Ishikawa (cell line): Measurements from ENCODE around the gene COL20A1.

Experiments
- CEBPB ChIP-seq: IDR thresholded peaks from 2 replicates; pipeline ENCODE4 v1.6.1; 2012
- CREB1 ChIP-seq: IDR thresholded peaks from 2 replicates; pipeline ENCODE4 v1.6.1; 2012; ENCODE audit warnings: low read depth
- EGR1 ChIP-seq: IDR thresholded peaks from 2 replicates; pipeline ENCODE4 v1.6.1; 2012
- EP300 ChIP-seq: IDR thresholded peaks from 2 replicates; pipeline ENCODE4 v1.6.1; 2012; ENCODE audit warnings: borderline replicate concordance
- FOXM1 ChIP-seq: IDR thresholded peaks from 2 replicates; pipeline ENCODE4 v1.6.1; 2012; ENCODE audit warnings: low read depth, borderline replicate concordance
- MAX ChIP-seq: IDR thresholded peaks from 2 replicates; pipeline ENCODE4 v1.6.1; 2012
- NFIC ChIP-seq: IDR thresholded peaks from 2 replicates; pipeline ENCODE4 v1.6.1; 2012
- RAD21 ChIP-seq: IDR thresholded peaks from 2 replicates; pipeline ENCODE4 v1.6.1; 2012; ENCODE audit warnings: low read depth
- REST ChIP-seq: IDR thresholded peaks from 2 replicates; pipeline ENCODE4 v1.6.1; 2012; ENCODE audit warnings: low read depth, mild to moderate bottlenecking
- TAF1 ChIP-seq: IDR thresholded peaks from 2 replicates; pipeline ENCODE4 v1.6.1; 2012; ENCODE audit warnings: low read depth, mild to moderate bottlenecking
- TCF12 ChIP-seq: IDR thresholded peaks from 2 replicates; pipeline ENCODE4 v1.6.1; 2012; ENCODE audit warnings: low read depth
- TEAD4 ChIP-seq: IDR thresholded peaks from 2 replicates; pipeline ENCODE4 v1.6.1; 2012
- USF1 ChIP-seq: IDR thresholded peaks from 2 replicates; pipeline ENCODE4 v1.6.1; 2012
- YY1 ChIP-seq: IDR thresholded peaks from 2 replicates; pipeline ENCODE4 v1.6.1; 2012; ENCODE audit warnings: low read depth
- ZBTB7A ChIP-seq: IDR thresholded peaks from 2 replicates; pipeline ENCODE4 v1.6.1; 2012; ENCODE audit warnings: low read depth

COL20A1 gene

GRCh38 chr20:63381781-63382431 lies 88.9 kb downstream of the COL20A1 start:
- TF ChIP-seq NFIC (no peak), ZBTB7A (peak; percentile 95), RAD21 (peak; percentile 91)

GRCh38 chr20:63382551-63383300 lies 89.7 kb downstream of the COL20A1 start:
- TF ChIP-seq CREB1 (no peak), ZBTB7A (no peak), TEAD4 (no peak), REST (no peak), YY1 (no peak), CEBPB (no peak), EGR1 (no peak), FOXM1 (no peak), TAF1 (no peak), NFIC (no peak), RAD21 (no peak), EP300 (no peak), USF1 (no peak), TCF12 (no peak), MAX (no peak)

- no peak for TF ChIP-seq EGR1
- TF ChIP-seq REST = no peak
- TF ChIP-seq MAX = no peak
- TF ChIP-seq ZBTB7A = no peak
- no peak for TF ChIP-seq TAF1
- TF ChIP-seq FOXM1 = no peak
- no peak for TF ChIP-seq EP300
These were observed 90.6 kb downstream of the COL20A1 start for GRCh38 chr20:63383556-63383955.

- TF ChIP-seq USF1 = no peak
- TF ChIP-seq ZBTB7A = no peak
- TF ChIP-seq TCF12 = no peak
- no peak for TF ChIP-seq NFIC
- no peak for TF ChIP-seq CREB1
- no peak for TF ChIP-seq EP300
- no peak for TF ChIP-seq MAX
- TF ChIP-seq EGR1 = no peak
- TF ChIP-seq RAD21 = no peak
- no peak for TF ChIP-seq REST
- no peak for TF ChIP-seq TEAD4
- no peak for TF ChIP-seq CEBPB
These were observed 91.3 kb downstream of the COL20A1 start for GRCh38 chr20:63384336-63384735.
